SK-N-MC (cell line): ENCODE measurements around the gene RNF144A.

Experiments used
- DNase-seq: peaks from one replicate; pipeline ENCODE4 v3.0.0-alpha.2; 2011; ENCODE audit warnings: low read depth, low spot score
- H3K27ac ChIP-seq: fragments of 200-600 bp; sonication (generic); 2 replicates; pipeline ENCODE4 v1.5.1; 2016; ENCODE audit warnings: mixed run types
- H3K36me3 ChIP-seq: fragments of 200-600 bp; sonication (generic); 2 replicates; pipeline ENCODE4 v1.6.1; 2017; ENCODE audit warnings: antibody characterized with exemption, low read length, mixed read lengths; ENCODE audit not compliant: insufficient read depth
- H3K4me3 ChIP-seq: fragments of 200-600 bp; sonication (generic); 2 replicates; pipeline ENCODE4 v1.5.1; 2016
- H3K9ac ChIP-seq: fragments of 200-600 bp; sonication (generic); 2 replicates; pipeline ENCODE4 v1.8.0; 2017; ENCODE audit warnings: mixed run types, mixed read lengths; ENCODE audit not compliant: insufficient read length
- H3K9me3 ChIP-seq: fragments of 200-600 bp; sonication (generic); 2 replicates; pipeline ENCODE4 v1.6.1; 2017; ENCODE audit warnings: low read depth, mild to moderate bottlenecking, antibody characterized with exemption, low read length, moderate library complexity, mixed read lengths
- EZH2 ChIP-seq: fragments of 200-600 bp; sonication (generic); IDR thresholded peaks from one replicate; pipeline ENCODE4 v1.6.1; 2017; ENCODE audit warnings: antibody characterized with exemption
- FOXP2 ChIP-seq: optimal IDR thresholded peaks from 2 replicates; pipeline ENCODE3; 2011; ENCODE audit warnings: mild to moderate bottlenecking, moderate library complexity; ENCODE audit not compliant: insufficient read depth; ENCODE audit errors: extremely low read length, control extremely low read depth
- POLR2AphosphoS5 ChIP-seq: IDR thresholded peaks from 2 replicates; pipeline ENCODE4 v1.6.1; 2012; ENCODE audit warnings: mild to moderate bottlenecking, low read depth, low read length, borderline replicate concordance

The RNF144A gene

DNA sequence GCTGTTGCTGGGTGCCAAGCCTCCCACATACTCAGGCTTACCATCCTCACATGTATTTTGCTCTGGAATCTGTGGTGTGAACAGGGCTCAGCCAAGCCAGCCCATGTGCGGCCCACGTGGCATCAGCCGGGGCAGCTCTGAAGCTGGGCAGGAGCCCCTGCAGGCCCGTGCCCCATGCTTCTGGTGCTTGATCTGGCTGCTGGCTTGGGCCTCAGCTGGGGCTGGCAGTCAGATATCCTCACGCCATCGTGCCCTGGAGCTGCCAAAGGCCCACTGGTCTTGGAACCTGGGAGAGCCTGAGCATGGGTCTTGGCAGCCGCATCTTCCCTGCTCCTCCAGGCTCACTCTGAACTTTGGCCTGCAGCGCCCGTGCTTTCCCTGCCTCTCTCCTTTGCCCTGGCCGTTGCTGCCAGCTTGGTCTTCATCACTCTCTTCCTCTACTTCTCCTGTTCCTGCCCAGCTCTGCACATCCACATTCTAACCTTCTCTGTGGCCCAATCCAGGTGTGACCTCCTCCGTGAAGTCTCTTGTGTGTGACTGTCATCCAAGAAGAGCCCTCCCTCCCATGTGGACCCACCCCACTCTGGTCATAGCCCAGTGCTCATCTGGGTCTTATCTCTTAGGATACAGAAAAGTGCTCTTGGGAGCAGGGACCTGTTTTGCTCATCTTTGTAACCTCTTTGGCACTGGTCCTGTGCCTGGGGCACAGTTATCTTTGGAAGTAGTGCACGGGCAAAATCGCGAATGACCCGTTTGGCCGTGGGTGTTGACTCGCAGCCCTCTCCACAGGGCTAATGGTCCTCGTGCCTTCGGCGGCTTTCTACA lies 116.1 kb downstream of the RNF144A start:
- Histone ChIP-seq H3K9ac (no peak overlapping the region), H3K4me3 (no peak overlapping the region), H3K27ac (no peak overlapping the region), H3K36me3 (peaks cover 28% of the 10 kb centered on the region; the same call in 1 of the 2 replicates), H3K9me3 (no peaks in the 10 kb centered on the region)
- no peak for DNase-seq
- TF ChIP-seq FOXP2, result no peak
- no peak for TF ChIP-seq EZH2
- TF ChIP-seq POLR2AphosphoS5, result no peak

DNA sequence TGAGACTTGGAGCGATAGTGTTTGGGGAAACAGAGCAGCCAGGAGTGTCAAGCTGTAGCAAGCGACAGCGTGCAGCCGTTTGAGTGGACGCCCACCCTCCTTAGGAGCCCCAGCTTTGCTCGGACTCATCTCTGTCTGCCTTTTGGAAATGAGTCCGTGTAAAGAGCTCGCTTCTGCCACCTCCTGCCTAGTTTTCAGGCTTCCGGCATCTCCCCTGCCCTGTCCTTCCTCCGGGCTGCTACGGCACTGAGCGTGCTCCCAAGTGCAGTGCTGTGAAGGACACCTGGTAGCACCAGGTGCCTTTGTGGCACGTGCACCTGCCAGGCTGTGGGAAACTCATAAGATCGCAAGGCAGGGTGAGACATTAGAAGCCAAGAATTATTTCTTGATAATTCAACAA lies 117.1 kb downstream of the RNF144A start:
- Histone ChIP-seq H3K9me3 (no peaks in the 10 kb centered on the region), H3K27ac (no peak overlapping the region), H3K4me3 (no peak overlapping the region), H3K9ac (no peak overlapping the region), H3K36me3 (peaks cover 28% of the 10 kb centered on the region; the same call in 1 of the 2 replicates)
- no peak for DNase-seq
- TF ChIP-seq FOXP2 (no peak), POLR2AphosphoS5 (no peak), EZH2 (no peak)

DNA sequence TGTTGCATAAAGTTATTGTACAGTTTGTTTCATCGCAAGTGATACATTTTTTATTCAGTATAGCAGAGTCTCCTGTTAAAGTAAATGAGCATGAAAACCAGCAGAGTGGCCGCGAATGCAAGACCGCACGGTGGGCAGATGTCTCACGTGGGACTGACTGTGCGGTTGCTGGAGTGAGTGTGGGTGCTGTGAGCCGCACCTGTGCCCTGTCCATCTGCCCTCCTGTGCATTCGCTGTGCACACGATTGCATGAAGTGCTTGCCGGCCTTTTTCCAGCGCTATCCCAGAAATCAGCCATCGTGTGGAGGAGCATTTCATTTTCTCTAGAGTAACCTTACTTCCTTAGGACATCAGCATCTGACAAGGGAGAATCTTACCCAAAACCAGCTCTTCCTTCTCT lies 118.7 kb downstream of the RNF144A start:
- Histone ChIP-seq H3K36me3 (peaks cover 29% of the 10 kb centered on the region; the same call in 1 of the 2 replicates), H3K9ac (no peak overlapping the region), H3K27ac (no peak overlapping the region), H3K9me3 (no peaks in the 10 kb centered on the region), H3K4me3 (no peak overlapping the region)
- DNase-seq, result no peak
- TF ChIP-seq EZH2 (no peak), FOXP2 (no peak), POLR2AphosphoS5 (no peak)

DNA sequence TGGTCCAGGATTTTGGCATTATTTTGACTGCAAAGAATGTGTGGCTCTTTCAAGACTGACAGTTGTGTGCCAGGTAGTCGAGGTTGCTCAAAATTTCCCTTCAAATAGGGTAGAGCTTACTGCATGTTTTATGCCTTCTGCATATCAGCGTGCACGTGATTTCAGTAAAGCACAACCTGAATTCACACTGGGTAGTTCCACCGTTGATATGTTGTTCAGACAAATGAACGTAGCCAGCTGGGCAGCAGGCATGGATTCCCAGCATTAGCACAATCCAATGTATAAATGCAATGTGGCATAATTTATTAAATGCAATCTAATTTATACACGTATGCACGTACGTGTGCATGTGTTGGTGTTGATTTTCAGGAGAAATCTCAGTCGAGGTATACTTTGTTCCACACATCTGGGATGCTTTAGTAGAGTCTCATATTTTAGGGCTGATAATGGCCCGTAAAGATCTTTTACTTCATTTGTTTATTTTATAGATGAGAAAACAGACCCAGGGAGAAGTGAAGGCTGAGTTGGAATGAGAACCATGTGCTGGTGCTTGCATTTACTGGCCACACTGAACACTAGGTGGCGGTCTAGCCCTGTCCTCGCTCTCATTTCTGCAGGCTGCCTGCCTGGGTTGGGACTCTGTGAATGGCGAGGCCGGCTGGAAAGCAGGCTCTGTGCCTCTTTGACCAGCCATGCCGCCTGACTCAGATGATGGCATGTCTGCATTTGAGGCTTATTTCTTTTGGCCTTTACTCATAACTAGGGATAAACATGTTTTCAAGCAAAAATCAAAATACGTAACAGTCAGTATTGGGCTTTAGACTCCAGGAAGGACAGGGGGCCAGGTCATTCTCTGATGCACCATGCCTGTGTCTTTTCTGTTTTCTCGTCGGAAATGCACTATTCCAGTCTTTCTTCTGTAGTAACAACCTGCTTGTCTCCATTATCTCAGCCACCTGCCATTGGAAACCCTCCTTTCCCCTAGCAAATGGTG lies 120.4 kb downstream of the RNF144A start:
- Histone ChIP-seq H3K27ac (0 out of 2 replicates have a peak overlapping the region, but pooled peaks have one; percentile 7), H3K36me3 (peaks cover 17% of the 10 kb centered on the region; the same call in 1 of the 2 replicates), H3K4me3 (no peak overlapping the region), H3K9me3 (no peaks in the 10 kb centered on the region), H3K9ac (no peak overlapping the region)
- no peak for TF ChIP-seq EZH2
- TF ChIP-seq POLR2AphosphoS5, result no peak
- TF ChIP-seq FOXP2, result no peak
- peak; percentile 16 for DNase-seq

DNA sequence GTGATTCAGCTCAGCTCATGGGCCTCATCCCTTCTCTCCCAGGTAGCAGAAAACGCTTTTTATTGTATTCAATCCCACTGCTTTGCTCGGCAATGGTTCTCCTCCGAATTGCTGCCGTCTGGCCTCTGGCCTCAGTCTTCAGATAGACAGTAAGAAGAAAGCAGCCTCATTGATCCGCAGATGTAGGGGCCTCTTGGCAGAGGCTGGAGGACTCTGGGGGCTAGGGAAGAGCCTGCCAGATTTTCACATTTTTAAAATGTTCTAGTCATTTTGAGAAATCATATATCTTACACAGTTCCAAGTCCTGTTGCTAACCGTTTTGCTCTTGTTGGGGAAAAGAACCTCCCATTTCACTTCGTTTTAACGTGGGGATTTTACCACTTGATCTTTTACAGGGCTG lies 123.3 kb downstream of the RNF144A start:
- H3K9me3 ChIP-seq, result no peaks in the 10 kb centered on the region
- H3K36me3 ChIP-seq, result peaks cover 11% of the 10 kb centered on the region; the same call in 1 of the 2 replicates
- H3K4me3 ChIP-seq, result no peak overlapping the region
- H3K9ac ChIP-seq, result no peak overlapping the region
- TF ChIP-seq EZH2 (no peak), POLR2AphosphoS5 (no peak), FOXP2 (no peak)
- no peak overlapping the region for H3K27ac ChIP-seq
- no peak for DNase-seq

DNA sequence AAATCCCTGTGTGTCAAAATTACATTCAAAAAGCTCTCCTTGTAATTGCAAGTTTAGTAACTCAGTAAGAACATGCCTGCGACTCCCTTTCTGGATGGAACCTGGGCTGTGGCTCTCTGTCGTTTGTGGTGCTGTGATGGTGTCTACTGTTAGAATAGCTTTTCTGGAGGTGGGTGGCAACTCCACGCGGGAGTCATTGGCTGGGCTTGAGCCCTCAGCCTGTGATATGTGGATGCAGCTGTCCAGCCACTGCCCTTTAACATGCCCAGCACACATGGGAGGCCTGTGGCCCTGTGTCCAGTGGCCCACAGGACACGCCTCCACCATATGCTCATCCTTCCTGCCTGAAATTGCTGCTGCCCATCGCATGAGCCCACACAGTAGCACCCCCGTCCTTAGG lies 124.2 kb downstream of the RNF144A start:
- no peak for DNase-seq
- H3K27ac ChIP-seq, result no peak overlapping the region
- H3K9me3 ChIP-seq, result no peaks in the 10 kb centered on the region
- no peak for TF ChIP-seq POLR2AphosphoS5
- no peak overlapping the region for H3K9ac ChIP-seq
- H3K4me3 ChIP-seq, result no peak overlapping the region
- H3K36me3 ChIP-seq, result peaks cover 11% of the 10 kb centered on the region; the same call in 1 of the 2 replicates

DNA sequence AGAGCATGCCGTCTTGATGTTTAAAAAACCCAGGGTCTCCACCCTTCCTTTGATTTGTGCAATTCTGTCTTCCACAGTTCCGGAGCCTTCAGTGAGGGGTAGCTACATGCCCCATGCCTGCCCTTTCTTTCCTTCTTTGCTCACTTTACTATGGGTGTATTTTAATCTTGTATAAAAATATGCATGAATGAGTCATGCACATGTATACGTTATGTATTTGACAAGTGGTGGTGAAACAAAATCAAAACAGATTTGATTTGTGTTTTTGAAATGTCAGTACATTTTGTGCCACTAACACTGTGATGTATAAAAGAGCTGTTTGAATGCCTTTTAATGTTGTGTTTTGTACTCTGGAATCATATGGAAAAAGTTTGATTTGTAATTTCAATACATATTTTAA lies 126.5 kb downstream of the RNF144A start:
- H3K36me3 ChIP-seq, result peaks cover 11% of the 10 kb centered on the region; the same call in 1 of the 2 replicates
- no peak overlapping the region for H3K27ac ChIP-seq
- no peak for DNase-seq
- no peaks in the 10 kb centered on the region for H3K9me3 ChIP-seq
- no peak for TF ChIP-seq FOXP2
- TF ChIP-seq EZH2, result no peak
- no peak for TF ChIP-seq POLR2AphosphoS5
- H3K4me3 ChIP-seq, result no peak overlapping the region
- H3K9ac ChIP-seq, result no peak overlapping the region
